GM23338 (cell line): ENCODE data around the gene DDX53. TPM values are rescaled to one million over a fixed set of nuclear protein-coding genes. Genes with fewer than 3 reads are reported as not detected.

Source experiments
- ATAC-seq: fragments of 200-7000 bp; cut with Tn5 transposase; 3 replicates; pipeline ENCODE4 v1.9.1; 2020
- DNase-seq: peaks from one replicate; pipeline ENCODE4 v3.0.0-alpha.2; 2015; ENCODE audit warnings: low spot score
- H2AFZ ChIP-seq: fragments of 200-600 bp; sonication (generic); 2 replicates; pipeline ENCODE4 v1.8.0; 2016; ENCODE audit warnings: antibody characterized with exemption, mild to moderate bottlenecking, moderate library complexity
- H3F3A ChIP-seq: fragments of 200-600 bp; sonication (generic); replicated peaks from 2 replicates; pipeline ENCODE4 v1.8.0; 2017; ENCODE audit warnings: antibody characterized with exemption, mixed run types, low read depth
- H3K27ac ChIP-seq: fragments of 200-600 bp; sonication (generic); 2 replicates; pipeline ENCODE4 v1.6.1; 2016; ENCODE audit warnings: low read depth
- H3K27me3 ChIP-seq: fragments of 200-600 bp; sonication (generic); 2 replicates; pipeline ENCODE4 v1.8.0; 2016; ENCODE audit warnings: mild to moderate bottlenecking, mixed run types, moderate library complexity; ENCODE audit not compliant: insufficient read depth
- H3K36me3 ChIP-seq: fragments of 200-600 bp; sonication (generic); 2 replicates; pipeline ENCODE4 v1.8.0; 2016; ENCODE audit warnings: mild to moderate bottlenecking; ENCODE audit not compliant: insufficient read depth
- H3K4me1 ChIP-seq: fragments of 200-600 bp; sonication (generic); 2 replicates; pipeline ENCODE4 v1.8.0; 2016; ENCODE audit warnings: mild to moderate bottlenecking, moderate library complexity; ENCODE audit not compliant: insufficient read depth
- H3K4me2 ChIP-seq: fragments of 200-600 bp; sonication (generic); 2 replicates; pipeline ENCODE4 v1.7.1; 2017; ENCODE audit warnings: mixed run types
- H3K4me3 ChIP-seq: fragments of 200-600 bp; sonication (generic); 2 replicates; pipeline ENCODE4 v1.6.1; 2016; ENCODE audit warnings: mixed run types
- H3K79me2 ChIP-seq: fragments of 200-600 bp; sonication (generic); replicated peaks from 2 replicates; pipeline ENCODE4 v1.8.0; 2017; ENCODE audit warnings: mild to moderate bottlenecking; ENCODE audit not compliant: insufficient read depth
- H3K9me2 ChIP-seq: fragments of 200-600 bp; sonication (generic); 2 replicates; pipeline ENCODE4 v1.8.0; 2017; ENCODE audit not compliant: insufficient read depth
- H4K20me1 ChIP-seq: fragments of 200-600 bp; sonication (generic); replicated peaks from 2 replicates; pipeline ENCODE4 v1.8.0; 2017; ENCODE audit warnings: mild to moderate bottlenecking; ENCODE audit not compliant: insufficient read depth
- H3K27ac Mint-ChIP-seq: 2 replicates; pipeline ENCODE4 v1.8.0; 2020; ENCODE audit warnings: inconsistent platforms, mild to moderate bottlenecking, moderate library complexity, mixed read lengths
- H3K27me3 Mint-ChIP-seq: 3 replicates; pipeline ENCODE4 v1.8.0; 2022; ENCODE audit warnings: low read depth, mild to moderate bottlenecking, moderate library complexity, mixed read lengths, inconsistent platforms; ENCODE audit not compliant: insufficient read depth, poor library complexity
- H3K36me3 Mint-ChIP-seq: 3 replicates; pipeline ENCODE4 v1.8.0; 2021; ENCODE audit warnings: low read depth, mild to moderate bottlenecking, inconsistent platforms, moderate library complexity, mixed read lengths
- H3K4me1 Mint-ChIP-seq: 3 replicates; pipeline ENCODE4 v1.8.0; 2020; ENCODE audit warnings: mild to moderate bottlenecking, inconsistent platforms, mixed read lengths
- H3K4me3 Mint-ChIP-seq: 3 replicates; pipeline ENCODE4 v1.8.0; 2021; ENCODE audit warnings: moderate library complexity, mild to moderate bottlenecking, inconsistent platforms, mixed read lengths
- H3K9me3 Mint-ChIP-seq: 3 replicates; pipeline ENCODE4 v1.8.0; 2020; ENCODE audit warnings: moderate library complexity, mild to moderate bottlenecking, inconsistent platforms, mixed read lengths
- CREB1 ChIP-seq: fragments of 250-450 bp; sonication (Bioruptor Pico); IDR thresholded peaks from 2 replicates; pipeline ENCODE4 v1.5.0; 2020; ENCODE audit warnings: low read depth, mild to moderate bottlenecking, moderate library complexity
- EZH2phosphoT487 ChIP-seq: fragments of 200-600 bp; sonication (generic); IDR thresholded peaks from one replicate; pipeline ENCODE4 v1.8.1; 2018; ENCODE audit warnings: antibody characterized with exemption; ENCODE audit not compliant: unreplicated experiment
- JUNB ChIP-seq: IDR thresholded peaks from one replicate; pipeline ENCODE4 v1.6.1; 2016; ENCODE audit warnings: antibody characterized with exemption; ENCODE audit not compliant: unreplicated experiment
- POLR2AphosphoS5 ChIP-seq: IDR thresholded peaks from 2 replicates; pipeline ENCODE4 v1.6.1; 2016; ENCODE audit warnings: antibody characterized with exemption, low read depth
- polyA plus RNA-seq: library from polyadenylated mRNA; unstranded; fragments of >200 nt; fragmentation: Nextera tagmentation; extraction: Ambion mirVana; gene quantifications from 2 replicates; pipeline ENCODE4 v1.2.1, GENCODE V29; 2016
- total RNA-seq: library from RNA; depleted of rRNA; stranded (reverse); fragments of >200 nt; shearing (Covaris generic); gene quantifications from 2 replicates; pipeline ENCODE4 v1.2.3, GENCODE V29; 2014
- TF ChIP-seq, protein P1 (sequence below), 2 experiments: fragments of 200-600 bp in 1 of 2; sonication (generic) in 1 of 2; conservative IDR thresholded peaks; 2 replicates each; pipeline versions ENCODE4 v1.5.1 to v1.6.1; 2016 to 2017; ENCODE audit warnings: antibody characterized with exemption in 2 of 2, low read depth in 2 of 2, mild to moderate bottlenecking in 2 of 2, moderate library complexity in 1 of 2
- TF ChIP-seq, protein P2 (sequence below): IDR thresholded peaks from one replicate; pipeline ENCODE4 v1.6.1; 2018; ENCODE audit warnings: antibody characterized with exemption; ENCODE audit not compliant: unreplicated experiment
- TF ChIP-seq, protein P3 (sequence below): IDR thresholded peaks from 2 replicates; pipeline ENCODE4 v1.6.1; 2016; ENCODE audit warnings: antibody characterized with exemption

The DDX53 gene
- total and polyA plus RNA-seq, 2 experiments from 2014 or later, result 0.05 TPM; not detected in 1

- no peak for ATAC-seq
- H3K4me1 ChIP-seq, result no peaks in the 10 kb centered on the region
- TF ChIP-seq, protein P1, sequence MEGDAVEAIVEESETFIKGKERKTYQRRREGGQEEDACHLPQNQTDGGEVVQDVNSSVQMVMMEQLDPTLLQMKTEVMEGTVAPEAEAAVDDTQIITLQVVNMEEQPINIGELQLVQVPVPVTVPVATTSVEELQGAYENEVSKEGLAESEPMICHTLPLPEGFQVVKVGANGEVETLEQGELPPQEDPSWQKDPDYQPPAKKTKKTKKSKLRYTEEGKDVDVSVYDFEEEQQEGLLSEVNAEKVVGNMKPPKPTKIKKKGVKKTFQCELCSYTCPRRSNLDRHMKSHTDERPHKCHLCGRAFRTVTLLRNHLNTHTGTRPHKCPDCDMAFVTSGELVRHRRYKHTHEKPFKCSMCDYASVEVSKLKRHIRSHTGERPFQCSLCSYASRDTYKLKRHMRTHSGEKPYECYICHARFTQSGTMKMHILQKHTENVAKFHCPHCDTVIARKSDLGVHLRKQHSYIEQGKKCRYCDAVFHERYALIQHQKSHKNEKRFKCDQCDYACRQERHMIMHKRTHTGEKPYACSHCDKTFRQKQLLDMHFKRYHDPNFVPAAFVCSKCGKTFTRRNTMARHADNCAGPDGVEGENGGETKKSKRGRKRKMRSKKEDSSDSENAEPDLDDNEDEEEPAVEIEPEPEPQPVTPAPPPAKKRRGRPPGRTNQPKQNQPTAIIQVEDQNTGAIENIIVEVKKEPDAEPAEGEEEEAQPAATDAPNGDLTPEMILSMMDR (conservative IDR thresholded peaks at IDR 0.05; ENCODE audit: low read depth in 2 of 2), result no peak
- TF ChIP-seq JUNB (no peak), POLR2AphosphoS5 (no peak), EZH2phosphoT487 (no peak), CREB1 (no peak)
- TF ChIP-seq, protein P2, sequence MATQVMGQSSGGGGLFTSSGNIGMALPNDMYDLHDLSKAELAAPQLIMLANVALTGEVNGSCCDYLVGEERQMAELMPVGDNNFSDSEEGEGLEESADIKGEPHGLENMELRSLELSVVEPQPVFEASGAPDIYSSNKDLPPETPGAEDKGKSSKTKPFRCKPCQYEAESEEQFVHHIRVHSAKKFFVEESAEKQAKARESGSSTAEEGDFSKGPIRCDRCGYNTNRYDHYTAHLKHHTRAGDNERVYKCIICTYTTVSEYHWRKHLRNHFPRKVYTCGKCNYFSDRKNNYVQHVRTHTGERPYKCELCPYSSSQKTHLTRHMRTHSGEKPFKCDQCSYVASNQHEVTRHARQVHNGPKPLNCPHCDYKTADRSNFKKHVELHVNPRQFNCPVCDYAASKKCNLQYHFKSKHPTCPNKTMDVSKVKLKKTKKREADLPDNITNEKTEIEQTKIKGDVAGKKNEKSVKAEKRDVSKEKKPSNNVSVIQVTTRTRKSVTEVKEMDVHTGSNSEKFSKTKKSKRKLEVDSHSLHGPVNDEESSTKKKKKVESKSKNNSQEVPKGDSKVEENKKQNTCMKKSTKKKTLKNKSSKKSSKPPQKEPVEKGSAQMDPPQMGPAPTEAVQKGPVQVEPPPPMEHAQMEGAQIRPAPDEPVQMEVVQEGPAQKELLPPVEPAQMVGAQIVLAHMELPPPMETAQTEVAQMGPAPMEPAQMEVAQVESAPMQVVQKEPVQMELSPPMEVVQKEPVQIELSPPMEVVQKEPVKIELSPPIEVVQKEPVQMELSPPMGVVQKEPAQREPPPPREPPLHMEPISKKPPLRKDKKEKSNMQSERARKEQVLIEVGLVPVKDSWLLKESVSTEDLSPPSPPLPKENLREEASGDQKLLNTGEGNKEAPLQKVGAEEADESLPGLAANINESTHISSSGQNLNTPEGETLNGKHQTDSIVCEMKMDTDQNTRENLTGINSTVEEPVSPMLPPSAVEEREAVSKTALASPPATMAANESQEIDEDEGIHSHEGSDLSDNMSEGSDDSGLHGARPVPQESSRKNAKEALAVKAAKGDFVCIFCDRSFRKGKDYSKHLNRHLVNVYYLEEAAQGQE, result no peak
- H4K20me1 ChIP-seq, result no peaks in the 10 kb centered on the region
- H3K27me3 Mint-ChIP-seq, result no peaks in the 10 kb centered on the region
- no peaks in the 10 kb centered on the region for H3K27me3 ChIP-seq
- no peak for DNase-seq
- H3K4me3 ChIP-seq, result no peak overlapping the region
- H3K36me3 Mint-ChIP-seq, result no peaks in the 10 kb centered on the region
- H3K27ac ChIP-seq, result no peak overlapping the region
- no peaks in the 10 kb centered on the region for H3K4me1 Mint-ChIP-seq
- H2AFZ ChIP-seq, result no peak overlapping the region
- H3K79me2 ChIP-seq, result no peaks in the 10 kb centered on the region
- no peak overlapping the region for H3K27ac Mint-ChIP-seq
- H3K9me2 ChIP-seq, result no peaks in the 10 kb centered on the region
- H3K4me3 Mint-ChIP-seq, result no peak overlapping the region
- no peaks in the 10 kb centered on the region for H3F3A ChIP-seq
- H3K36me3 ChIP-seq, result no peaks in the 10 kb centered on the region
- no peak overlapping the region for H3K4me2 ChIP-seq
- no peaks in the 10 kb centered on the region for H3K9me3 Mint-ChIP-seq
These were observed 12.3 kb upstream of the DDX53 start for GRCh38 chrX:22987452-22987851.

GRCh38 chrX:23003116-23003515, 3.4 kb downstream of the DDX53 start:
- Mint-ChIP-seq H3K4me3 (no peak overlapping the region), H3K27me3 (no peaks in the 10 kb centered on the region), H3K4me1 (no peaks in the 10 kb centered on the region), H3K9me3 (no peaks in the 10 kb centered on the region), H3K36me3 (no peaks in the 10 kb centered on the region), H3K27ac (no peak overlapping the region)
- H3K27ac ChIP-seq, result no peak overlapping the region
- H3K79me2 ChIP-seq, result no peaks in the 10 kb centered on the region
- no peaks in the 10 kb centered on the region for H4K20me1 ChIP-seq
- ATAC-seq (no peak), DNase-seq (no peak)
- H3K36me3 ChIP-seq, result no peaks in the 10 kb centered on the region
- no peaks in the 10 kb centered on the region for H3K4me1 ChIP-seq
- H2AFZ ChIP-seq, result no peak overlapping the region
- no peak overlapping the region for H3K4me3 ChIP-seq
- no peaks in the 10 kb centered on the region for H3K27me3 ChIP-seq
- H3K4me2 ChIP-seq, result no peak overlapping the region
- H3F3A ChIP-seq, result no peaks in the 10 kb centered on the region
- H3K9me2 ChIP-seq, result no peaks in the 10 kb centered on the region
- TF ChIP-seq, protein P1 (conservative IDR thresholded peaks at IDR 0.05; ENCODE audit: low read depth in 2 of 2), result no peak
- TF ChIP-seq, protein P3, sequence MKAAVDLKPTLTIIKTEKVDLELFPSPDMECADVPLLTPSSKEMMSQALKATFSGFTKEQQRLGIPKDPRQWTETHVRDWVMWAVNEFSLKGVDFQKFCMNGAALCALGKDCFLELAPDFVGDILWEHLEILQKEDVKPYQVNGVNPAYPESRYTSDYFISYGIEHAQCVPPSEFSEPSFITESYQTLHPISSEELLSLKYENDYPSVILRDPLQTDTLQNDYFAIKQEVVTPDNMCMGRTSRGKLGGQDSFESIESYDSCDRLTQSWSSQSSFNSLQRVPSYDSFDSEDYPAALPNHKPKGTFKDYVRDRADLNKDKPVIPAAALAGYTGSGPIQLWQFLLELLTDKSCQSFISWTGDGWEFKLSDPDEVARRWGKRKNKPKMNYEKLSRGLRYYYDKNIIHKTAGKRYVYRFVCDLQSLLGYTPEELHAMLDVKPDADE, result no peak
